IMR-90 (cell line): ENCODE results near the gene RAB34. TPM values are rescaled to one million over a fixed set of nuclear protein-coding genes. Genes with fewer than 3 reads are reported as not detected.

ENCODE experiments used
- ATAC-seq: fragments of 200-7000 bp; cut with Tn5 transposase; 2 replicates; pipeline ENCODE4 v1.9.1; 2020; ENCODE audit warnings: low read depth, mild to moderate bottlenecking, moderate library complexity
- BruUV-seq: library from RNA; stranded (reverse); fragments of 400-500 nt; replicated peaks from 2 replicates; lab custom pipeline; 2021; lab: Mats Ljungman, UMichigan
- CTCF ChIA-PET: fragments of 300-600 bp; formaldehyde crosslinking; extraction: SDS; loops from one replicate; lab custom pipeline; 2021; ENCODE audit warnings: antibody characterized with exemption; lab: Yijun Ruan, JAX
- POLR2A ChIA-PET: fragments of 300-600 bp; sonication (Branson Sonifier 250); formaldehyde crosslinking; loops from one replicate; lab custom pipeline; 2022; ENCODE audit warnings: antibody characterized with exemption; ENCODE audit not compliant: unreplicated experiment; lab: Charles Lee
- DNase-seq: peaks from one replicate; pipeline ENCODE4 v3.0.0; 2013
- H2AFZ ChIP-seq: replicated peaks from 2 replicates; pipeline ENCODE3; 2013; ENCODE audit warnings: low read length, mild to moderate bottlenecking; ENCODE audit not compliant: poor library complexity
- H2AK5ac ChIP-seq: 2 replicates; pipeline ENCODE4 v1.6.1; 2013; ENCODE audit warnings: low read depth, low read length, inconsistent platforms
- H2AK9ac ChIP-seq: replicated peaks from 2 replicates; pipeline ENCODE3; 2013; ENCODE audit warnings: mild to moderate bottlenecking, low read depth, low read length, moderate library complexity; ENCODE audit not compliant: poor library complexity
- H2BK120ac ChIP-seq: 2 replicates; pipeline ENCODE4 v1.6.1; 2013; ENCODE audit warnings: low read depth, low read length, inconsistent platforms
- H2BK15ac ChIP-seq: 3 replicates; pipeline ENCODE4 v1.6.1; 2013; ENCODE audit warnings: low read depth, low read length, inconsistent platforms
- H2BK20ac ChIP-seq: 2 replicates; pipeline ENCODE4 v1.6.1; 2013; ENCODE audit warnings: low read depth, mild to moderate bottlenecking, inconsistent platforms, low read length, moderate library complexity
- H2BK5ac ChIP-seq: 2 replicates; pipeline ENCODE4 v1.6.1; 2013; ENCODE audit warnings: mild to moderate bottlenecking, low read depth, low read length, inconsistent platforms; ENCODE audit not compliant: poor library complexity, severe bottlenecking
- H3K14ac ChIP-seq: replicated peaks from 2 replicates; pipeline ENCODE4 v1.6.1; 2013; ENCODE audit warnings: low read depth, low read length, inconsistent platforms
- H3K18ac ChIP-seq: 2 replicates; pipeline ENCODE4 v1.6.1; 2013; ENCODE audit warnings: low read depth, low read length, control low read depth
- H3K23ac ChIP-seq: 2 replicates; pipeline ENCODE4 v1.6.1; 2013; ENCODE audit warnings: low read depth, low read length, inconsistent platforms
- H3K27ac ChIP-seq: 2 replicates; pipeline ENCODE4 v1.5.1; 2013; ENCODE audit warnings: mild to moderate bottlenecking, control low read depth, low read length; ENCODE audit not compliant: insufficient read depth
- H3K27me3 ChIP-seq: 2 replicates; pipeline ENCODE4 v1.6.1; 2013; ENCODE audit warnings: low read length; ENCODE audit not compliant: control insufficient read depth, insufficient read depth
- H3K36me3 ChIP-seq: 2 replicates; pipeline ENCODE4 v1.6.1; 2013; ENCODE audit warnings: low read length, mixed read lengths; ENCODE audit not compliant: control insufficient read depth, insufficient read depth
- H3K4ac ChIP-seq: 2 replicates; pipeline ENCODE4 v1.6.1; 2013; ENCODE audit warnings: low read depth, low read length, inconsistent platforms
- H3K4me1 ChIP-seq: 2 replicates; pipeline ENCODE4 v1.6.1; 2013; ENCODE audit warnings: low read length, mixed read lengths; ENCODE audit not compliant: control insufficient read depth, insufficient read depth
- H3K4me2 ChIP-seq: 2 replicates; pipeline ENCODE4 v1.6.1; 2013; ENCODE audit warnings: low read depth, mild to moderate bottlenecking, control low read depth, low read length, moderate library complexity
- H3K4me3 ChIP-seq: 2 replicates; pipeline ENCODE4 v1.5.1; 2013; ENCODE audit warnings: low read depth, mild to moderate bottlenecking, control low read depth, low read length, moderate library complexity; ENCODE audit not compliant: insufficient read depth
- H3K56ac ChIP-seq: 2 replicates; pipeline ENCODE4 v1.6.1; 2013; ENCODE audit warnings: low read length, inconsistent platforms; ENCODE audit not compliant: insufficient read depth; ENCODE audit errors: extremely low read depth
- H3K79me1 ChIP-seq, 2 experiments: 2 replicates each; pipeline ENCODE4 v1.6.1; 2013; ENCODE audit warnings: low read length in 2 of 2, inconsistent platforms in 1 of 2, low read depth in 1 of 2
- H3K9ac ChIP-seq: 2 replicates; pipeline ENCODE4 v1.6.1; 2013; ENCODE audit warnings: low read depth, low read length, control low read depth
- H3K9me1 ChIP-seq: 2 replicates; pipeline ENCODE4 v1.6.1; 2013; ENCODE audit warnings: low read length, inconsistent platforms; ENCODE audit not compliant: insufficient read depth
- H3K9me3 ChIP-seq: 2 replicates; pipeline ENCODE4 v1.6.1; 2013; ENCODE audit warnings: low read length; ENCODE audit not compliant: control insufficient read depth, insufficient read depth
- H4K20me1 ChIP-seq: 2 replicates; pipeline ENCODE4 v1.6.1; 2013; ENCODE audit warnings: low read length, inconsistent platforms; ENCODE audit not compliant: insufficient read depth
- H4K5ac ChIP-seq: 2 replicates; pipeline ENCODE4 v1.6.1; 2013; ENCODE audit warnings: mild to moderate bottlenecking, low read depth, low read length, control low read depth
- H4K8ac ChIP-seq, 2 experiments: 2 replicates each; pipeline ENCODE4 v1.6.1; 2013; ENCODE audit warnings: low read depth in 2 of 2, low read length in 2 of 2, control low read depth in 1 of 2, inconsistent platforms in 1 of 2
- H4K91ac ChIP-seq: 2 replicates; pipeline ENCODE4 v1.6.1; 2013; ENCODE audit warnings: low read depth, low read length, inconsistent platforms; ENCODE audit not compliant: insufficient read depth
- BHLHE40 ChIP-seq: fragments of 150-350 bp; IDR thresholded peaks from 2 replicates; pipeline ENCODE4 v1.6.1; 2016; ENCODE audit warnings: mild to moderate bottlenecking, low read depth, low read length
- CEBPB ChIP-seq: IDR thresholded peaks from 2 replicates; pipeline ENCODE4 v1.6.1; 2012; ENCODE audit warnings: low read depth, low read length, improper control_type of control experiment
- CHD1 ChIP-seq: IDR thresholded peaks from 2 replicates; pipeline ENCODE4 v1.6.1; 2012; ENCODE audit warnings: low read depth, low read length, improper control_type of control experiment
- CTCF ChIP-seq: conservative IDR thresholded peaks from 2 replicates; pipeline ENCODE4 v1.5.1; 2012; ENCODE audit warnings: mild to moderate bottlenecking, low read depth, low read length, improper control_type of control experiment
- ELK1 ChIP-seq: fragments of 150-350 bp; IDR thresholded peaks from 2 replicates; pipeline ENCODE4 v1.6.1; 2016; ENCODE audit warnings: low read depth, mild to moderate bottlenecking, low read length, moderate library complexity, borderline replicate concordance
- FOS ChIP-seq: fragments of 150-350 bp; IDR thresholded peaks from 2 replicates; pipeline ENCODE4 v1.6.1; 2016; ENCODE audit warnings: low read depth, low read length
- MAFK ChIP-seq: IDR thresholded peaks from 2 replicates; pipeline ENCODE4 v1.6.1; 2012; ENCODE audit warnings: low read depth, low read length, improper control_type of control experiment
- MAZ ChIP-seq: IDR thresholded peaks from 2 replicates; pipeline ENCODE4 v1.6.1; 2012; ENCODE audit warnings: low read depth, mild to moderate bottlenecking, low read length, improper control_type of control experiment, moderate library complexity, borderline replicate concordance
- MXI1 ChIP-seq: IDR thresholded peaks from 2 replicates; pipeline ENCODE4 v1.6.1; 2012; ENCODE audit warnings: low read depth, mild to moderate bottlenecking, low read length, moderate library complexity, borderline replicate concordance
- NFE2L2 ChIP-seq: fragments of 150-350 bp; IDR thresholded peaks from 2 replicates; pipeline ENCODE4 v1.6.1; 2016; ENCODE audit warnings: low read depth, mild to moderate bottlenecking, low read length
- POLR2A ChIP-seq: IDR thresholded peaks from 2 replicates; pipeline ENCODE4 v1.6.1; 2012; ENCODE audit warnings: mild to moderate bottlenecking, low read depth, low read length
- RAD21 ChIP-seq: IDR thresholded peaks from 2 replicates; pipeline ENCODE4 v1.6.1; 2012; ENCODE audit warnings: low read length, improper control_type of control experiment
- RCOR1 ChIP-seq: IDR thresholded peaks from 2 replicates; pipeline ENCODE4 v1.6.1; 2012; ENCODE audit warnings: mild to moderate bottlenecking, low read length, improper control_type of control experiment; ENCODE audit not compliant: insufficient replicate concordance
- RFX5 ChIP-seq: IDR thresholded peaks from 2 replicates; pipeline ENCODE4 v1.8.0; 2012; ENCODE audit warnings: low read depth, mild to moderate bottlenecking, low read length, moderate library complexity
- SMC3 ChIP-seq: fragments of 150-350 bp; IDR thresholded peaks from 2 replicates; pipeline ENCODE4 v1.6.1; 2016; ENCODE audit warnings: low read depth, mild to moderate bottlenecking, antibody characterized with exemption, low read length, moderate library complexity
- WGBS, 2 experiments: methylation state at CpG; one replicate each; pipeline versions ENCODE4 v1.1.5 to v1.1.7; 2013; ENCODE audit warnings: missing lambda C conversion rate in 2 of 2; ENCODE audit not compliant: insufficient read length in 1 of 2; ENCODE audit errors: extremely low coverage in 2 of 2; 5-methylcytosine and 5-hydroxymethylcytosine counted together
- dilution Hi-C: fragments of 300-500 bp; cut with HindIII; formaldehyde crosslinking; loops from one replicate; pipeline ENCODE4 v1.14.3; 2018; ENCODE audit warnings: low sequenced_read_pairs; ENCODE audit not compliant: unreplicated experiment
- in situ Hi-C: fragments of 300-500 bp; cut with MboI; formaldehyde crosslinking; loops from 3 replicates; pipeline ENCODE4 v1.14.3; 2019; ENCODE audit warnings: low sequenced_read_pairs, inconsistent platforms, mixed read lengths
- intact Hi-C: fragments of 100-400 bp; cut with micrococcal nuclease; formaldehyde crosslinking; loops from 2 replicates; pipeline ENCODE4 v1.10.0; 2022
- polyA plus RNA-seq, 3 experiments: library from polyadenylated mRNA; depleted of rRNA; stranded (reverse); fragments of >200 nt; gene quantifications; 2 replicates each; pipeline ENCODE4 v1.2.3, GENCODE V29; 2012; ENCODE audit warnings: low replicate concordance in 1 of 3
- total RNA-seq: library from RNA; depleted of rRNA; stranded (reverse); fragments of >200 nt; gene quantifications from 2 replicates; pipeline ENCODE4 v1.2.3, GENCODE V29; 2012
- TF ChIP-seq, protein P1 (sequence below): fragments of 150-350 bp; IDR thresholded peaks from 2 replicates; pipeline ENCODE4 v1.6.1; 2017; ENCODE audit warnings: mild to moderate bottlenecking, antibody characterized with exemption, low read length, low read depth

RAB34 gene
- total and polyA plus RNA-seq, 2 of the 4 experiments (the other 2 are of a cell fraction), result 351 to 387 TPM

GRCh38 chr17:28667870-28668269 lies 49.8 kb downstream of the RAB34 start:
- Histone ChIP-seq H2BK20ac (no peak overlapping the region), H2AK9ac (no peak overlapping the region), H3K9me1 (peaks cover 9% of the 10 kb centered on the region), H3K36me3 (peaks cover 27% of the 10 kb centered on the region), H3K56ac (no peak overlapping the region), H3K14ac (no peak overlapping the region), H3K23ac (no peak overlapping the region), H3K18ac (no peak overlapping the region), H3K27me3 (no peaks in the 10 kb centered on the region), H2BK120ac (no peak overlapping the region), H3K4me1 (no peaks in the 10 kb centered on the region; the same call in 1 of the 2 replicates), H4K5ac (no peak overlapping the region), H3K4me2 (no peak overlapping the region), H3K4ac (no peak overlapping the region), H3K9ac (no peak overlapping the region), H3K4me3 (no peak overlapping the region), H3K9me3 (no peaks in the 10 kb centered on the region), H2AFZ (no peak overlapping the region), H2BK5ac (no peak overlapping the region), H4K8ac (no peak overlapping the region), H3K27ac (no peak overlapping the region), H3K79me1 (peaks cover 22 to 69% of the 10 kb centered on the region in 2 experiments), H2BK15ac (no peak overlapping the region), H4K91ac (no peak overlapping the region), H4K20me1 (peaks cover 56% of the 10 kb centered on the region), H2AK5ac (no peak overlapping the region)
- peak; percentile 35; the same call in 1 of the 2 replicates for ATAC-seq
- in situ Hi-C loops, result no loop called here
- dilution Hi-C loops, result no loop called here
- CTCF ChIA-PET, result interaction anchor here (1.2 to 1.3 kb wide), 2 partner anchors 8 to 52 kb away, joined by 3 to 4 read pairs; partner anchors contain the start of gene RPL23A
- intact Hi-C loops, result no loop called here
- TF ChIP-seq, protein P1, sequence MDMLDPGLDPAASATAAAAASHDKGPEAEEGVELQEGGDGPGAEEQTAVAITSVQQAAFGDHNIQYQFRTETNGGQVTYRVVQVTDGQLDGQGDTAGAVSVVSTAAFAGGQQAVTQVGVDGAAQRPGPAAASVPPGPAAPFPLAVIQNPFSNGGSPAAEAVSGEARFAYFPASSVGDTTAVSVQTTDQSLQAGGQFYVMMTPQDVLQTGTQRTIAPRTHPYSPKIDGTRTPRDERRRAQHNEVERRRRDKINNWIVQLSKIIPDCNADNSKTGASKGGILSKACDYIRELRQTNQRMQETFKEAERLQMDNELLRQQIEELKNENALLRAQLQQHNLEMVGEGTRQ, result no peak
- TF ChIP-seq MXI1 (no peak), CEBPB (no peak), NFE2L2 (no peak), MAZ (no peak), SMC3 (no peak), ELK1 (no peak), RFX5 (no peak), POLR2A (no peak), MAFK (no peak), RAD21 (no peak), RCOR1 (no peak), CTCF (no peak), BHLHE40 (no peak), CHD1 (no peak), FOS (no peak)
- DNase-seq, result no peak
- WGBS, 2 experiments, result 100% methylated on average over 1 of the region's 1 CpG; no CpG with 5 or more reads in 1 of the 2 experiments
- no TSS peak for BruUV-seq
- POLR2A ChIA-PET, result no interaction called here
